GM18867 (cell line): ENCODE measurements around the gene TMPRSS9.

Experiments used
- ATAC-seq: cut with Tn5 transposase; IDR thresholded peaks from one replicate; pipeline ENCODE4 v1.9.1; 2021; ENCODE audit warnings: mild to moderate bottlenecking, moderate library complexity; ENCODE audit not compliant: unreplicated experiment

Gene TMPRSS9

GRCh38 chr19:2359992-2360685, at the start of gene TMPRSS9:
Gene TMPRSS9, plus strand, starts transcription at chr19:2360265. Its CDS starts 29,521 bp downstream, at chr19:2389786.
- no peak for ATAC-seq

GRCh38 chr19:2311093-2311492, 49.0 kb upstream of the TMPRSS9 start:
- ATAC-seq, result no peak

- no peak for ATAC-seq
Measured at GRCh38 chr19:2312820-2313501, 47.1 kb upstream of the TMPRSS9 start.

GRCh38 chr19:2315121-2315817, 44.8 kb upstream of the TMPRSS9 start:
- no peak for ATAC-seq

GRCh38 chr19:2315818-2316353, 44.2 kb upstream of the TMPRSS9 start:
- no peak for ATAC-seq

- no peak for ATAC-seq
Measured at GRCh38 chr19:2317300-2317699, 42.8 kb upstream of the TMPRSS9 start.

GRCh38 chr19:2317756-2318155, 42.3 kb upstream of the TMPRSS9 start:
- no peak for ATAC-seq

GRCh38 chr19:2318923-2319322, 41.1 kb upstream of the TMPRSS9 start:
- ATAC-seq, result no peak

GRCh38 chr19:2319551-2319950, 40.5 kb upstream of the TMPRSS9 start:
- no peak for ATAC-seq

GRCh38 chr19:2320049-2320448, 40.0 kb upstream of the TMPRSS9 start:
- ATAC-seq, result no peak

- no peak for ATAC-seq
Measured at GRCh38 chr19:2320939-2321338, 39.1 kb upstream of the TMPRSS9 start.

- no peak for ATAC-seq
Measured at GRCh38 chr19:2321565-2322283, 38.3 kb upstream of the TMPRSS9 start.

GRCh38 chr19:2323707-2324106, 36.4 kb upstream of the TMPRSS9 start:
- no peak for ATAC-seq

- no peak for ATAC-seq
Measured at GRCh38 chr19:2324220-2324948, 35.7 kb upstream of the TMPRSS9 start.

- no peak for ATAC-seq
Measured at GRCh38 chr19:2325281-2326046, 34.6 kb upstream of the TMPRSS9 start.

GRCh38 chr19:2326699-2327360, 33.2 kb upstream of the TMPRSS9 start:
- ATAC-seq, result no peak

GRCh38 chr19:2327773-2328400, 32.2 kb upstream of the TMPRSS9 start:
- peak; percentile 1 for ATAC-seq

- peak; percentile 66 for ATAC-seq
Measured at GRCh38 chr19:2328401-2329148, 31.5 kb upstream of the TMPRSS9 start, which contains the start of the genes LSM7 and SPPL2B. Gene LSM7, minus strand, starts transcription at chr19:2328586. Its CDS starts 20 bp downstream, at chr19:2328566. Gene SPPL2B, plus strand, starts transcription at chr19:2328684. Its CDS starts 26 bp downstream, at chr19:2328710.
